Stimulated activated CD4-positive, alpha-beta T cell treated with anti-CD3 and anti-CD28 coated beads, TNF-alpha, amount 100 ng/mL, for 4 hours (primary cell): Measurements from ENCODE around the gene UBE2E1.

Experiments
- DNase-seq, 3 experiments: peaks; one replicate each; pipeline ENCODE4 v3.0.0-alpha.2; 2020; ENCODE audit warnings: low read depth in 3 of 3

UBE2E1 gene

DNA sequence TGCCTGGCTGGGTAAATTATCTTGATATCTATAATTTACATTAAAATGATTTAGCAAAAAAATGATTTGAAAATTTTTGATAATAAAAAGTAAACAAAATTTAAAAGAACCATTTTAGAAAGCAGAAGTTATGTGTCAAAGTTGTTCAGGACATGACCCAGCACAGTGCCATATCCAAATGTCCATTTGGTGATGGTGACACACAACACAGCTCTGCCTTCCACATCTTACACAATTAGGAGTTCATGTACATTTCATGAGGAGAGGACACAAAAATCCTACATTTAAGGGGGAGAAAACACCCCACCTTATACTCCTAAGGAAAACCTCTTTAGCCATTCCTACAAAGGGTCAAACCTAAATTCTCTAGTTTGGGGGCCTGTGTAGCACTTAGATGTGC is 10.7 kb upstream of the UBE2E1 start:
- no peak for DNase-seq

DNA sequence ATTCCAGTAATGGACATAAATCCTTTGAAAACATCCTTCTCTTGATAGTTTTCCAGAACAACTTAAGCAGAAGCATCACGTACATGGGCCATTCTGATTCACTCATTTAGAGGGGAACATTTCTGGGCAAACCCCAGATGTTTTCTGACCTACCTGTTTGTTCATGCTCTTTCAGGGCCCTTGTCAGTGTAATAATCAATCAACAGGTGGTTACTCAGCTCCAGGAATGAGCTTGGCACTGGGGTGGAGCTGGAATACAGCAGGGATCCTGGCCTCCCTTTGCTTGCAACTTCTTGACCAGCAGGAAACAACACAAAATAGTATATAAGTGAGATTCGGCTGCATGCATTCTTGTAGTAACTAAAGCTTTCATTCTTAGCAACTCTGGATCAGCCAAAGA is 9.2 kb upstream of the UBE2E1 start:
- no peak for DNase-seq

DNA sequence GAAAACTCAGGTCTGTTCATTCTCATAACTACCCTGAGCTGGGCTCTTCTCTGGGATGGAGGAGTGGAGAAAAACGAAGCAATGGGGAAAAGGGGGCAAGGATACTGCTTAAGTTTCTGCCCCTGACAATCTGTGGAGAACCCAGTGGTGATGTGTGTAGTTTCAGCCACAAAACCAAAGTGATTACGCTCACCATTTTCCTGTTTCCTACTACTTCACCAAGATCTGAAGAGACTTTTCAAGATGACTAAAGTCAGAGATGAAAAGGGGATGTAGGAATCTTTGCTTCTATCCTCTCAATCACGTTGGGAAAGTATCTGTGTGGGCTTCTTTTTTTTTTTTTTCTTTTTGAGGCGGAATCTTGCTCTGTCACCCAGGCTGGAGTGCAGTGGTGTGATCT is 8.3 kb upstream of the UBE2E1 start:
- DNase-seq, result no peak

DNA sequence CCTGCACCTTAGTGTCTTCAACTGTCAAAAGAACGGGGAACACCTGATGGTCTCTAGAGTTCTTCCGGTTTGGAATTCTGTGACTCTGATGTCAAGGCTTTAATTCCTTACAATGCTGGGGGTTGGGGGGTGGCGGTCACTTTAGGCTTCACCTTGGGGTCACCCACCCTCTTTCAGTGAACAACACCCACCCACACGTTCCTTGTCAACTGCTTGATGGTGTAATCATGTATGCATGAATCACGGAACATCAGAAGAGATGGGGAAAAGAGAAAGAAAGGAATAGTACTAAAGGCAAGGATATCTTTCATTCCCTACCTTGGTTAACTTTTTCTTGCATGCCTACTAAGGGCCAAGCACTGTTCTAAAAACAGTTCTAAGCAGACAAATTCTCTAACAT is 7.3 kb upstream of the UBE2E1 start:
- DNase-seq, result no peak

DNA sequence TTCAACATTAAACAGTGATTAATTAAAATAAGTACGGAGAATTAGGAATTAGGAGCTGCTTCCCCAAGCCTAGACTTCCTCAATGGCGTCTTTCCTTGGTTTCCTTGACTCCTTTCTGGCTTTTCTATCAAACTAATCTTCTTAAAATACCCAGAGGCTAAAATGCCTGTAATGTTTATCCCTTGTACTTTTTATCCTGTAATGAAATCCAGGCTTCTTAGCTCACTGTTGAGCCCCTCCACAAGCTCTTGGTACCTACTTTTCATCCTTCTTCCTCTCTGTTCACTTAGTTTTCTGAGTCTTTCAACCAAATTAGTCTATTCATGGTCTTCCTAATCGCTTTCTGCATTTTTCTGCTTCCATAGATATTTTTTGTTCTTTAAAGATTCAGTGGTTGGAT is 6.9 kb upstream of the UBE2E1 start:
- DNase-seq, result no peak

DNA sequence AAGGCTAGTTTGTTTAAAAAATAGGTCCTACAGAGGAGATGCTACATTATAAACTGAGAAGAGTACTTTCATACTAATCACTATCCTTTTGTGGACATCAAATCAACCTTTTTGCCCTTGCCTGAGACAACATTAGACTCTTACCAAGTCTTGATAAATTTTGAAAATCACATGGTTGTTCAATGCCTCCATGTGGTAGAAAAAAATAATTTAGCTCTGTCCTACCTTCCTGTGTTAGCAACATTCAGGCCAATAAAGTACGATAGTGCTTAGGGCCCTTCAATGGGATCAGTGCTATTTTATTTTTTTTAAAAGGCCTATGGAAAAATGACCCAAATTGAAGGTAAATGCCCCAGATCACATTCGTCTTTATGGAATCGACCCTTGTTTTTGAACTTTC is 5.0 kb upstream of the UBE2E1 start:
- no peak for DNase-seq

DNA sequence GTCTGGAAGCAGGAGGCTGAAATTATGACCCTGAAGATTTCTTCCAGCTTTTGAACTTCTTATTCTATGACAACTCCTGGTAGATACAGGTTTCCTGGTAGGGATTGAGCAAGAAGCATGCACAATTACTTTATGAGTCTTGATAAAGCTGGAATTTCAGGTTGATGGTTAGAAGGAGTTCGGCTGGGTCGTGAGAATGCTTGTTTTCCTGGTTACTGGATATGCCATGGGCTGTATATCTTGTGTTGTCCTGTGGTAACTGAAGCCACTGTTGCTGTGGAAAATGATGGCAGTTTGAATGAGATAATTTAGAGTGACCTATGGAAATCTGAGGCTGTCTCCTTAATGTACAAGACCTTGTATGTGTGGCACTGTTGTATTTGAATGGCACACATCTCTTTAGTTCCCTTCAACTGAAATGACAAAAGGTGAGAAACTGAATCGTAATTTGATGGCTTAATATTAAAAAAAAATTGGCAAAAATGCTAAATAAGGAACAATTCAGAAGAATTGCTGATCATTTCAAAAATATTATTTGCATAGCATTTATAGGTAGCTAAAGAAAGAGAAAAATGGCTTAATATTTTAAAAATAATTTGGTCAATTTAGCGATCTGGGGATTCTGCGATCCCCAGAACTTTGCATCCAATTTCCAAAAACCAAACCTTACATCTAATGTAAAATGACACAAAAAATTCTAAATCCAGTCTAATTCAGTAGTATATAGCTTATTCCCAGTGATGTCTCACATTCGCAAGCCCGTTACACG is 1.1 kb upstream of the UBE2E1 start:
- DNase-seq, result no peak

DNA sequence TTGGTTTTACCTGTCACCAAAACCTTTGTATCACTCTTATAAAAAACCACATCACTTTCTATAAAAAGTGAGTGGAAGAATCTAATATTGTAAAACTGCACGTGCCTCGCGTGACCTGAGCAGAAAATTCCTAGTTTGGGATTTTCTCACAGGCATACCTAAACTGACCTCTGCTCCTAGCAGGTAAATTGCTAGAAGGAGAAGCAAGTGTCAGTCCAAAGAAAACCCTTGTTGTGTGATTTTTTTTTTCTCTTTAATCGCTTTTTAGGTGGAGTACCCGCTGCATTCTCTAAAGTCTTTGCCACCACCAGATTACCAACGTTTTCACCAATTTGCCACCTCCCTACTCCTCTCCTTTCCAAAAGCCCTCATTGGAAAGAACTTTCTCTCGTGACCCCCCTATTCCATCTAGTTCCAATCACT is 534 bp upstream of the UBE2E1 start:
- no peak for DNase-seq

DNA sequence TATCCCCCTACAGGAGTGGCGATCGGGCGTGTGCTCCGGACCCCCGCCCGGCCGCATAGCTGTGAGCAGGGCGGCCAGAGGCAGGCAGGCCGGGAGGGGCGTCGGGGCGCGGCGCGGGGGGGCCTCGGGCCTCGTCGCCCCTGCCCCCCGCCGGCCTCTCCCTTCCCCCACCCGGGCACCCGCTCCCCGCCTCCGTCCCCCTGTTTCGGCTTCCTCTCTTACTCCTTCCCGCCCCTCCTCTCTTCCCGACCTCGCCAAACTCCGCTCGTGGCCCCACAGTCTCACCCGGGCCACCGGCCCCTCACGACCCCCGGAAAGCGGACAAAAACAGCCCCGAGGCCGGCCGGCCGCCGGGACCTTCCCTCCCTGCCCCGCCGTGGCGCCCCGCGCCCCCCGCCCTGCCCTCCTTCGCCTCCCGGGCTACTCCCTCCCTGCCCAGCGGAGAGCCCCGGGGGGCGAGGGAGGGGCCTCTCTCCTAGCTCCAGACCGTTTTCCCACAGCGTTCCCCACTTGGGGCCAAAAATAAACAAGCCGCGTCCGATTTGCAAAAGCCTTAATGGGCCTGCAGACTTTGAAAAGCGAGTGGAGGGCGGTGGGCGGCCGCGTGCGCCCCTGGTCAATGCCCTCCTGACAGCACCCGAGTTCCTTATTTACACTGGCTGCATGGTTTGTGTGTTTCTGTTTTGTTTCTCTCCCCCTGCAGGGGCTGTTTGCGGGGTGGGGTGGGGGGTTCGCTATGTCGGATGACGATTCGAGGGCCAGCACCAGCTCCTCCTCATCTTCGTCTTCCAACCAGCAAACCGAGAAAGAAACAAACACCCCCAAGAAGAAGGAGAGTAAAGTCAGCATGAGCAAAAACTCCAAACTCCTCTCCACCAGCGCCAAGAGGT is 1.0 kb downstream of the UBE2E1 start:
- DNase-seq, result peak in 1 of 3 experiments; percentile 7

DNA sequence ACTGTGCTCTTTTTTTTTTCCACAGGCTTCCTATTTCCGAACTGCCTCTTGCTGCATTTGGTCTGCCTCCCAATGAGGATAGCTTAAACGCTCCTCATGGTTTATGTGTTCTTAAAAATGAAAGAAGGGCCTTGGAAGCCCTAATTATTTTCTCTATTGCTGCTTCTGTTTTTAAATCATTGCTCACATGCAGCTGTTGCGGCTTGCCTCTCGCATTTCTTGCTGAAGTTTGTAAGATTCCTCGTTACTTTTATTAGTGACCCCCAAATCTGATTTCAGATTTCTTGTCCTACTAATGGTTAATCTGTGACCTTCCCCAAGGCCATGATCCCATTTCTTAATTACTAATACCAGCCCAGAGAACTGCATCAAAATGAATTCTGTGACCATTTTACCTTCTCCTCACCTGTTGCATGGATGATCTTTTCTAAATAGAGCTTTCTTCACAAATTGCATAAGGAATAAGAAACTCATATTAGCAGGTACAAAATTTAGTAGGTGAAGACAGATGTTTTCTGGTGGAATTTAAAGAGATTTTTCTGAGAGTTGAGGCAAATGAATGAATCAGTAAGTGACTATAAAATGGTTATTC is 1.8 kb downstream of the UBE2E1 start:
- DNase-seq, result no peak

DNA sequence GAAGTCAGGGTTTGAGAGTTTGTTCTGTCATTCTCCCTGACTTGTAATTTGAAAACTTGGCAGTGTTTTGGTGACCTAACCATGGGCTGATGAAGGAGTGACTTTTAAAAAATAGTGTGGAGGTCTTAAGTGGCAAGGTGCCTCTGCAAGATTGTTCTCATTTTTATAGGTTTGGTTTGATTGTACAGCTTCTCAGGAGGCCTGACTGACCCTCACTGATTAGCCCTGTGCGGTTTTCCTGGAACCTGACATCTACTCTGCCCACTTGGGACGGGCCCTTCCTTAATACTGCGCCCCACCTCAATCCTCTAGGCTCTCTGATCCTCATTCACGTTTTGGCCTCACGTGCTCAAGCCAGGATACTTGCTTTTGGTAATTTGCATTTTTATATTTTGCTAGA is 2.8 kb downstream of the UBE2E1 start:
- no peak for DNase-seq

DNA sequence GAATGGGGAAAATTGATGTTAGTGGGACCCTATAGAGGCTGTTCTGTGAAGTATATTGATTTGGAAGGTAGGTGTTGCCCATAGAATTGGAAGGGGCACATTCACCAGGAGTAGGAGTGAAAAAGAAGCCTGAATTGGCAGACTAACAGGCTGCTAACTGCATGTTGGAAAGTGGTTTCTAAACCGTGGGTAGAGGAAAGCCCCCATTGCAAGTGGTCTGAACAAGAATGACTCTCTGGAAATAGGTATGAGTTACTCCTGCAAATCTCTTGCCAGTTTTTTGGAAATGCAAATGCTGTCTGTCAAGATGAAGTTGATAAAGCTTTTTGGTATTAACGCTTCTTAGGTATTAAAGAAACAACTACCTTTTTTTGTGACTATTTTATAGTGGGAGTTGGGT is 3.5 kb downstream of the UBE2E1 start:
- no peak for DNase-seq

DNA sequence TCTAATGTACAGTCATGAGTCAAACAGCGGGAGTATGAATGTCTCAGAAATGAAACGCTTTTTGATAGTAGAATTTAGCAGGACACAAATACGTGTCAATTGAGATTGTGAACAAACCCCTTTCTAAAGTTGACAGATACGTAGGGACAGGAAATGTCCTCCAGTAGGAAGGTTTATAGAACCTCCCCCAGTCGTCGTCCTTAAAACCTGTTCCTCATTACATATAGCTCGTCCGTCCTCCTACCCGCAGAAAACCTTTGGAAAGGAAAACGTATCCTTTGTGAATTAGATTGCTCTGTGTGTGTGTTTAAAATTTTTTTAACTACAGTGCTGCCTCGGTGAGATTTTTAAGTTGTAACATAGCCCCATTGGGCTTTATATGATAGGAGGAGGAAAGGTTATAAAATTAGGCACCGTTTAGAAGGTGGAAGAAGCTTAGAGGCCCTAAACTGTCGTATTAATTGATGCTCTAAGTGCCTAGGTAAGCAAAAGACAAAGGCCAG is 4.1 kb downstream of the UBE2E1 start:
- no peak for DNase-seq

DNA sequence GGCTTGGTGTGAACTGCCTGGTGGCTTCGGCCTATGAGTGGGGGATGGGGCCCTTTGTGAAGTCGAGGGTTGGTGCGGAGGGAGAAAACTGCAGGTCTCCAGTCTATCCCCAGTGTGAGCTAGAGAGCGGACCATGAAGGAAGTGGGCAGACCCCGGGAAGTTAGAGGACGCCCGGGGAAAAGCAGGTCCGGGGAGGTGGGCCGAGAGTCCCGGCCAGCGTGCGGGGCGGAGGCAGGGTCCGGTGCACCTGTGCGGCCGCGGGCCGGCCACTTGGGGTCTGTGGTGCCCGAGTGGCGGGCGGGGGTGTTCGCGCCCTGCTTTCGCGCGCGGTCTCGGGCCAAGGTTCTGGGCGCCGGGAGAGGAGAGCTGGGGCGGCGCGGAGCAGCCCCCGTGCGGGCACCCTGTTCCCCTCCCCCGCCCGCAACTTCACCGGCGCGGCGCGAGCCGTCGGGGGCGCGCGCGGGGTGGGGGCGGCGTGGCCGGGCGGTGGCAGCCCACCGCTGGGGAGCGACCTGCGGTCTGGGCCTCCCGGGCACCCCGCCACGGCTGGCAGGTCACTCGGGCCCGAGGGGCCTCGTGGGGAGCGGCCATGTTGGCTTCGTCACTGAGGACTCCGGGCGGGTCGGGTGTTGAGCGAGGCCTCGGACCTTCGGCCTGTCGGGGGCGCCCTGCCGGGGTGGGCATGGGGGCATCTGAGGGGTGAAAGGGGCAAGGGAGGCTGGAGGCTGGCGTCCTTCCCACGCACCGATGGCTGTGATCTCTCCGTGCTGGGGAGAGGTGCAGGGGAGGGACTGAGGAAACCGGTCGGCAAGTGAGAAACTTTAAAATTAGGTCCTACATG is 4.8 kb downstream of the UBE2E1 start:
- DNase-seq, result peak in 2 of 3 experiments; percentile 13 to 36

DNA sequence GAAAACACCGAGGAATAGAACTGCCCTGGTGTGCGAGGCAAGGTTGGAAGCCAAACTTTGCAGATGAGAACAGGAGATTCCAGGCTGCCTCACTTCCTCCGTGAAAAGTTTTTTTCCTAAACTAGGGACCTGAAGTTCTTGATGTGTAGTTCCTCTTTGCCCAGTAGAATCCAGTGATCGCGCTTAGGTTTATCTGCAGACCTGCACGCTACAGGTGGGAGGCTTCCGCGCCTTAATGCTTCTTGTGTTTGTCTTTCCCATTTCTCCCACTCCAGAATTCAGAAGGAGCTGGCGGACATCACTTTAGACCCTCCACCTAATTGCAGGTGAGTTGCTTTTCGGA is 5.4 kb downstream of the UBE2E1 start:
- no peak for DNase-seq

DNA sequence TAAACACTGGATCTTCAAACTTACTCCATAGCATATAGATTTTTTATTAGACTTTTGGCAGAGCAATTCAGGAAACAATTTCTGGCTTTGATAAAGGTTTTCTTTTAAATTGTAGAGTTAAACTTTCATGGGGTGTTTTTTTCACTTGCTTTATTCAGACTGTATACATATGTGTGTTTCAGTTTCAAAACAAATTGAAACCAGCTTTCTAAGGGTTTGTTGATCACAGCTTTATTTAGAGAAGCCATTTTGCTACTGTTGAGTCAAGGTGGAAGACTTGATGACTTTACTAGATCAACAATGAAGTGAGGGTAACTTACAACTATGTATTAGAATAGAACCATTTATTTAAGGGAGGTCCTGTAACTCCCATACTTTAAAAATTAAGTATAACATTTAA is 6.2 kb downstream of the UBE2E1 start:
- no peak for DNase-seq

DNA sequence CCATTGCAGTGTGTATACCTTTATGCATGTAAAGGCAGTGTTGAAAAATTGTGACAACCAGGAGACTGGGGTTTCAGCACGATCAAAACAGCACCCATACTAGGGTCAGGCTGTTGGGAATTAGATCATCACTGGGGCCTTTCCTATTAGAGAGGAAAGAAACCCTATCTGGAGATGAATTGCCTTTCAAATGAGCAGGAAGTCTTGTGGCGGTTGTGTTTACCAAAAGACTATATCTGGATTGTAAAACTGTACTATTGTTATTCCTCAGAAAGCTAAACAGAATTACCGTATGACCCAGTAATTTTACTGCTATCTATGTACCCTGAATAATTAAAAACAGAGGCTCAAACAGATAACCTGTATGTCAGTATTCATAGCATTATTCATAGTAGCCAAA is 10.1 kb downstream of the UBE2E1 start:
- DNase-seq, result no peak

DNA sequence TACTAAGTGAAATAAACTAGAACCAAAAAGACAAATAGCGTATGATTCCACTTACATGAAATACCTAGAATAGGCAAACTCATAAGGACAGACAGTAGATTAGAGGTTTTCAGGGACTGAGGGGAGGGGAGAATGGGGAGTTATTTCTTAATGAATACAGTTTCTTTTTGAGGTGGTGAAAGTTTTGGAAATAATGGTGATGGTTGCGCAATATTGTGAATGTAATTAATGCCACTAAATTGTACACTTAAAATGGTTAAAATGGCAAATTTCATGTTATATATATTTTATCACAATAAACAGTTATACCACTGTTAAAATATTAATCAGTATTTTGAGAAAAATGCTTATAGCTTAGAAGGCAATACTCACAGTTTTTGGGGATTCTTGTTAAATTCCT is 11.0 kb downstream of the UBE2E1 start:
- no peak for DNase-seq

DNA sequence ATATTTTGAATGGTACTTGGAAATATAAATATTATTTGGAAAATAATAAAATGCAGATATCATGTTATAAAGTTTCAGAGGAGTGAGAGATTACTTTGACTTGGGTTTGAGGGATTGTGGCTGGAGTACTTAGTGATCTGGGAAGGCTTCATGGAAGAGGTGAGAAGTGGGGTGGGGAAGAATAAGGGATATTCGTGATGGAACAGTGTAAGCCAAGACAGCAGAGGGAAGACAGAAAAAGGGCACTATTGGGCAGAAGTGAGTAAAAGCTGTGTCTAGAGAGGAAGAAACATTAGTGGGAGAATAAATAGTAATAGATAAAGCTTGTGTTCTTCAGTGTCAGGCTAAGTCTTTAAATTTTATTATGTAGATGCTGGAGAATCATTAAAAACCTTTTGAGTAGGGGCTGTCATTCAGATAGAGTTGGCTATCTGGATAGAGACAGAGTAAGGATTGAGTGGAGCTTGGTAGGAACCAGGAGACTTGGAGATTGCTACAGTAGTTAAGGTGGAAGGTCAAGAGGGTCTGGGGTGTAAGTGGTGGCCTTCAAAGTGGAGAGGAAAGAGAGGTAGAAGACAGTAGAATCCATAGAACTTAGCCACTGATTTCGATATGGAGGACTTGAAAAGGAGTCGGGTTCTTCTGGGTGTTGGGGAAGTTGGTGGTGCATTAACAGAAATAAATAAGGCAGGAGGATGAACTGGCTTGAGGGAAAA is 11.9 kb downstream of the UBE2E1 start:
- no peak for DNase-seq

DNA sequence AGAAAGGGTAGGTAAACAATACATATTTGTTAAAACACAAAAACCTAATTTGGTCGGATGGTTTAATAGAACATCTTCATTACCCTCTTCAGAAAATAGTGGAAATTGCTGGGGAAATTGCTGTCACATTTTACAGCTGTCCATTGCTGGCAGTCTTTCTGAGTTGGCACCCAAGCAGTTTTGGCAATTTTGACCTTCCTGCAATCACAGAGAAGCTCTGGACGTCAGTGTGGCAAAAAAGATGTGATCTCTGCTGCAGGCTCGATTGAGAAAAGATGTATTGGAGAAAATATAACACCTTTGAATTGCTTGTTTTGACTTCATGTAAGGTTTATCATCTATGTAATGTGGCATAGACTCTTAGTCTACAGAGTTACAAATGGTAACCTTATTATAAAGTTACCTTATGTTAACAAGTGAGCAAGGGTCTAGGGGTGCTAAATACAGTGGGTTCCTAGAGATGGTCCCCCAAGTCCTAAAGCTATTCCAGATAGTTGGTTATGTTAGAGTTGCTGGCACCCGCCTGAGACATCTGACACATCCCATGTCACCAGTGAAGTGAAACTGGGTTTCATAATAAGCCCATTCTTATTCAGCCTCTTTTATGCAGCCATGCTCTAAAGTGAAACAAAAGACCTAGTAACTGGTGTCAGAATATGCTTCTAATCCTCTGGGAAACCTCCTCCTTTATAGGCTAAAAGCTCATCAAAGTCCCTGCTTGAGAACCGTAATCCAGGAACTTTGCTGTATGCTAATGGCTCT is 14.0 kb downstream of the UBE2E1 start:
- no peak for DNase-seq
